Middle frontal gyrus (tissue), 1 donor: ENCODE data around the gene LDLRAD4.

Source experiments
- DNase-seq: peaks from one replicate; pipeline ENCODE4 v3.0.0-alpha.2; 2015; ENCODE audit warnings: low spot score; ENCODE audit errors: extremely low spot score

LDLRAD4 gene

GRCh38 chr18:13403786-13404549 lies 185.4 kb downstream of the LDLRAD4 start:
- DNase-seq = no peak

GRCh38 chr18:13405305-13406038 lies 186.9 kb downstream of the LDLRAD4 start:
- DNase-seq = no peak

GRCh38 chr18:13406049-13406615 lies 187.6 kb downstream of the LDLRAD4 start:
- DNase-seq = no peak

- no peak for DNase-seq
Observed at GRCh38 chr18:13406736-13407135, 188.2 kb downstream of the LDLRAD4 start.

GRCh38 chr18:13407484-13407883 lies 188.9 kb downstream of the LDLRAD4 start:
- DNase-seq = no peak

GRCh38 chr18:13409026-13409425 lies 190.5 kb downstream of the LDLRAD4 start:
- DNase-seq = no peak

- no peak for DNase-seq
Observed at GRCh38 chr18:13409997-13410396, 191.4 kb downstream of the LDLRAD4 start.

GRCh38 chr18:13410471-13410870 lies 191.9 kb downstream of the LDLRAD4 start:
- DNase-seq = no peak

GRCh38 chr18:13412017-13412416 lies 193.5 kb downstream of the LDLRAD4 start:
- no peak for DNase-seq

GRCh38 chr18:13412901-13413300 lies 194.3 kb downstream of the LDLRAD4 start:
- DNase-seq = no peak

GRCh38 chr18:13414102-13414501 lies 195.5 kb downstream of the LDLRAD4 start:
- no peak for DNase-seq

GRCh38 chr18:13414521-13414920 lies 196.0 kb downstream of the LDLRAD4 start:
- no peak for DNase-seq

- DNase-seq = no peak
Observed at GRCh38 chr18:13415736-13416135, 197.2 kb downstream of the LDLRAD4 start.

GRCh38 chr18:13416208-13416607 lies 197.6 kb downstream of the LDLRAD4 start:
- DNase-seq = no peak

- DNase-seq = no peak
Observed at GRCh38 chr18:13416848-13417247, 198.3 kb downstream of the LDLRAD4 start.

- DNase-seq = no peak
Observed at GRCh38 chr18:13418013-13418710, 199.6 kb downstream of the LDLRAD4 start.

- DNase-seq = no peak
Observed at GRCh38 chr18:13420969-13421686, 202.6 kb downstream of the LDLRAD4 start.

- no peak for DNase-seq
Observed at GRCh38 chr18:13422541-13423147, 204.1 kb downstream of the LDLRAD4 start.

GRCh38 chr18:13423352-13423751 lies 204.8 kb downstream of the LDLRAD4 start:
- DNase-seq = no peak

GRCh38 chr18:13424363-13424762 lies 205.8 kb downstream of the LDLRAD4 start:
- no peak for DNase-seq
